Loucy (cell line): ENCODE results near the gene HLX.
A peak's percentile ranks its signal among the peaks of the same experiment; 100 is the strongest.

Source experiments
- H2AFZ ChIP-seq: fragments of 200-600 bp; sonication (generic); 2 replicates; pipeline ENCODE4 v1.6.0; 2016; ENCODE audit warnings: antibody characterized with exemption, mild to moderate bottlenecking, low read length, moderate library complexity
- H3F3A ChIP-seq: fragments of 200-600 bp; 2 replicates; pipeline ENCODE4 v1.6.0; 2016; ENCODE audit warnings: antibody characterized with exemption, low read depth, mild to moderate bottlenecking
- H3K27me3 ChIP-seq: fragments of 200-600 bp; sonication (generic); 2 replicates; pipeline ENCODE4 v1.6.1; 2014; ENCODE audit warnings: low read length, mild to moderate bottlenecking; ENCODE audit not compliant: insufficient read depth, poor library complexity, severe bottlenecking
- H3K36me3 ChIP-seq: fragments of 200-600 bp; sonication (generic); 2 replicates; pipeline ENCODE4 v1.6.1; 2016; ENCODE audit warnings: low read length; ENCODE audit not compliant: insufficient read depth
- H3K4me1 ChIP-seq: fragments of 200-600 bp; sonication (generic); 2 replicates; pipeline ENCODE4 v1.5.1; 2014; ENCODE audit warnings: low read length, mild to moderate bottlenecking; ENCODE audit not compliant: insufficient read depth, poor library complexity, severe bottlenecking
- H3K4me2 ChIP-seq: fragments of 200-600 bp; sonication (generic); 2 replicates; pipeline ENCODE4 v1.6.0; 2014; ENCODE audit warnings: antibody characterized with exemption, low read length, low read depth, mild to moderate bottlenecking; ENCODE audit not compliant: poor library complexity, severe bottlenecking
- H3K4me3 ChIP-seq: fragments of 200-600 bp; sonication (generic); 2 replicates; pipeline ENCODE4 v1.5.1; 2014; ENCODE audit warnings: low read length, mild to moderate bottlenecking, mixed read lengths; ENCODE audit not compliant: poor library complexity, severe bottlenecking
- H3K79me2 ChIP-seq: fragments of 200-600 bp; sonication (generic); 2 replicates; pipeline ENCODE4 v1.6.1; 2014; ENCODE audit warnings: low read length; ENCODE audit not compliant: insufficient read depth
- H3K9ac ChIP-seq: fragments of 200-600 bp; sonication (generic); 2 replicates; pipeline ENCODE4 v1.6.0; 2014; ENCODE audit warnings: mild to moderate bottlenecking, low read depth, low read length, moderate library complexity; ENCODE audit not compliant: poor library complexity, severe bottlenecking
- H3K9me2 ChIP-seq: fragments of 200-600 bp; sonication (generic); replicated peaks from 2 replicates; pipeline ENCODE4 v1.6.1; 2016; ENCODE audit warnings: low read depth, low read length, mixed read lengths
- H3K9me3 ChIP-seq: fragments of 200-600 bp; sonication (generic); 2 replicates; pipeline ENCODE4 v1.6.1; 2014; ENCODE audit warnings: mild to moderate bottlenecking, antibody characterized with exemption, low read length, low read depth; ENCODE audit not compliant: insufficient read depth
- H4K20me1 ChIP-seq: fragments of 200-600 bp; sonication (generic); 2 replicates; pipeline ENCODE4 v1.6.0; 2014; ENCODE audit warnings: antibody characterized with exemption, low read length, mild to moderate bottlenecking; ENCODE audit not compliant: insufficient read depth, poor library complexity, severe bottlenecking
- EZH2phosphoT487 ChIP-seq: fragments of 200-600 bp; IDR thresholded peaks from 2 replicates; pipeline ENCODE4 v1.6.1; 2018; ENCODE audit warnings: antibody characterized with exemption, mild to moderate bottlenecking, moderate library complexity, borderline replicate concordance
- TF ChIP-seq, protein P1 (sequence below): fragments of 200-600 bp; sonication (generic); conservative IDR thresholded peaks from 2 replicates; pipeline ENCODE4 v1.5.1; 2014; ENCODE audit warnings: mild to moderate bottlenecking, antibody characterized with exemption, low read length

The HLX gene

DNA sequence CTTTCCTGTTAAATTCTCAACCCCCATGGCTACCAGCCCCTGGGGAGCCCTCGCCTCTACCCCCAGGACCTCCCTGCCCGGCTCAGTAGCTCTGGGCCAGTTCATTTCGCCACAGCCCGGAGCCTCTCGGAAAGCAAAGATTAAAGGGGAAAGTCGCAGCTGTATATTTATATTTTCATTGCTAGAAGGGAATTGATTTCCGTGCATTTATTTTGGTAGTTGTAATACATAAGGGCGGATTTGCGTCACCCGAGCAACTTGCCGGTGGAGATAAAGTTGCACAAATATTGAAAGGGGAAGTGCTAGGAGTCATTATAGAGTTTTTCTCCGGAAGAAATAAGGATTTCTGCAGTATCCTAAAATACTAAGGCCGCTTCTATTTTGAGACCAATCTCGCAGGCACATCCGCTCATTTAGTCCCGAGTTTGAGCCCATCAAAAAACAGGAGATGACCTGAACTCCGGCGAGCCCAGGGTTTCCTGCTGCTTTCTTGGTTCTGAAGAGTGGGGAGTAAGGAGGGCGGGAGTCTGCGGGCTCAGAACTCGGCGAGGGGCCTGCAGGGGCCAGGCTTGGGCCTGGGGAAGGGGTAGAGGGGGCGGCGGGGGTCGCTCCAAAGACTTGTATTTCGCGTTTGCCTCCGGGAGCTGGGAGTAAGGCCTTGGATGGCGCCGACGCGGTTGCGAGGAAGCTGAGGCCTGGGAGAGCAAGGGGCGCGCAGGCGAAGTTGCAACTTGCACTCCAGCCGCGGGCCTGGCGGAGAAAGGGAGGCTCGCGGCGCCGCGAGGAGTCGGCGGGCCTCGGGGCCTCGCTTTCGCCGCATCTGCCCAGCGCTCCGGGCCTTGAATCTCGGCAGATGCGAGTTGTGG, 2.5 kb upstream of the HLX start:
- TF ChIP-seq EZH2phosphoT487, result no peak
- TF ChIP-seq, protein P1, sequence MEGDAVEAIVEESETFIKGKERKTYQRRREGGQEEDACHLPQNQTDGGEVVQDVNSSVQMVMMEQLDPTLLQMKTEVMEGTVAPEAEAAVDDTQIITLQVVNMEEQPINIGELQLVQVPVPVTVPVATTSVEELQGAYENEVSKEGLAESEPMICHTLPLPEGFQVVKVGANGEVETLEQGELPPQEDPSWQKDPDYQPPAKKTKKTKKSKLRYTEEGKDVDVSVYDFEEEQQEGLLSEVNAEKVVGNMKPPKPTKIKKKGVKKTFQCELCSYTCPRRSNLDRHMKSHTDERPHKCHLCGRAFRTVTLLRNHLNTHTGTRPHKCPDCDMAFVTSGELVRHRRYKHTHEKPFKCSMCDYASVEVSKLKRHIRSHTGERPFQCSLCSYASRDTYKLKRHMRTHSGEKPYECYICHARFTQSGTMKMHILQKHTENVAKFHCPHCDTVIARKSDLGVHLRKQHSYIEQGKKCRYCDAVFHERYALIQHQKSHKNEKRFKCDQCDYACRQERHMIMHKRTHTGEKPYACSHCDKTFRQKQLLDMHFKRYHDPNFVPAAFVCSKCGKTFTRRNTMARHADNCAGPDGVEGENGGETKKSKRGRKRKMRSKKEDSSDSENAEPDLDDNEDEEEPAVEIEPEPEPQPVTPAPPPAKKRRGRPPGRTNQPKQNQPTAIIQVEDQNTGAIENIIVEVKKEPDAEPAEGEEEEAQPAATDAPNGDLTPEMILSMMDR, result no peak
- H3K9ac ChIP-seq, result no peak overlapping the region
- H3K4me3 ChIP-seq, result no peak overlapping the region
- no peaks in the 10 kb centered on the region for H3K9me2 ChIP-seq
- H4K20me1 ChIP-seq, result no peaks in the 10 kb centered on the region
- no peaks in the 10 kb centered on the region for H3K79me2 ChIP-seq
- peaks cover 6% of the 10 kb centered on the region for H3K27me3 ChIP-seq
- no peaks in the 10 kb centered on the region for H3K36me3 ChIP-seq
- H2AFZ ChIP-seq, result no peak overlapping the region
- H3K9me3 ChIP-seq, result no peaks in the 10 kb centered on the region
- no peaks in the 10 kb centered on the region for H3F3A ChIP-seq
- no peak overlapping the region for H3K4me2 ChIP-seq
- peaks cover 12% of the 10 kb centered on the region for H3K4me1 ChIP-seq

DNA sequence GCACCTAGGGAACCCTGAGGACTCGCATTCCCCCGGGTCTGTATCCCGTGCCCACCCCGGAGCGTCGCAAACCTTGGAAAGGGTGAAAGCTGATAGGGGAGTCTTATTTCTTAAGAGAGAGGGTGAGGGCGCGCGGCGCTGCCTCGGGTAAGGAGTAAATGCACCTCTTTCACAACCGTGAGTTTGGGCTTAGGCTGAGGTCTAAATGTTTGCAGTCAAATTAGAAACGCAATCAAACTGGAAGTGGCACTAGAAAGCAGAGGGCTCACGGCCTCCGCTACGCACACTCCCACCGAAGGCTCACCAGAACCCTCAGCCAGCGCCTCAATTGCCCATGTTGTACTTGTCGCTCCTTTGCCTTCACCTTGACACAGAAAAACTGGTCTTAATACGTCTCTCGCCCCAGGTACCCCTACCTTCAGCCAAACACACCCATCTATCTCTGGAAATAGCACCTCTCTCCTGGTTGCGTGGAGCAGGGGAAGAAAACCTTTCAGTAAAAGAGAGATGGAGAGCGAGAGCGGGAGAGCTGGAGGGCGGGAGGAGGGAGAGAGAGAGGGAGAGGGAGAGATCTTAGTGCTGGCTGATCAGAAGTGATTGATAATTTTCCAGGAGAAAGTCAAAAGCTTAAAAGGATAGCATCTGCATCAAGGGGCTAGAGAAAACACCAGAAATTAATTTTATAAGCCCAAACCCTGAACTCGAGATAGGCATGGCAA, 1.7 kb upstream of the HLX start:
- H3F3A ChIP-seq, result no peaks in the 10 kb centered on the region
- H4K20me1 ChIP-seq, result no peaks in the 10 kb centered on the region
- no peaks in the 10 kb centered on the region for H3K79me2 ChIP-seq
- no peaks in the 10 kb centered on the region for H3K9me3 ChIP-seq
- no peak overlapping the region for H3K4me2 ChIP-seq
- H3K4me3 ChIP-seq, result no peak overlapping the region
- no peak for TF ChIP-seq EZH2phosphoT487
- TF ChIP-seq, protein P1, result no peak
- H2AFZ ChIP-seq, result no peak overlapping the region
- peaks cover 6% of the 10 kb centered on the region for H3K27me3 ChIP-seq
- no peak overlapping the region for H3K9ac ChIP-seq
- H3K36me3 ChIP-seq, result no peaks in the 10 kb centered on the region
- no peaks in the 10 kb centered on the region for H3K9me2 ChIP-seq
- H3K4me1 ChIP-seq, result peaks cover 12% of the 10 kb centered on the region

DNA sequence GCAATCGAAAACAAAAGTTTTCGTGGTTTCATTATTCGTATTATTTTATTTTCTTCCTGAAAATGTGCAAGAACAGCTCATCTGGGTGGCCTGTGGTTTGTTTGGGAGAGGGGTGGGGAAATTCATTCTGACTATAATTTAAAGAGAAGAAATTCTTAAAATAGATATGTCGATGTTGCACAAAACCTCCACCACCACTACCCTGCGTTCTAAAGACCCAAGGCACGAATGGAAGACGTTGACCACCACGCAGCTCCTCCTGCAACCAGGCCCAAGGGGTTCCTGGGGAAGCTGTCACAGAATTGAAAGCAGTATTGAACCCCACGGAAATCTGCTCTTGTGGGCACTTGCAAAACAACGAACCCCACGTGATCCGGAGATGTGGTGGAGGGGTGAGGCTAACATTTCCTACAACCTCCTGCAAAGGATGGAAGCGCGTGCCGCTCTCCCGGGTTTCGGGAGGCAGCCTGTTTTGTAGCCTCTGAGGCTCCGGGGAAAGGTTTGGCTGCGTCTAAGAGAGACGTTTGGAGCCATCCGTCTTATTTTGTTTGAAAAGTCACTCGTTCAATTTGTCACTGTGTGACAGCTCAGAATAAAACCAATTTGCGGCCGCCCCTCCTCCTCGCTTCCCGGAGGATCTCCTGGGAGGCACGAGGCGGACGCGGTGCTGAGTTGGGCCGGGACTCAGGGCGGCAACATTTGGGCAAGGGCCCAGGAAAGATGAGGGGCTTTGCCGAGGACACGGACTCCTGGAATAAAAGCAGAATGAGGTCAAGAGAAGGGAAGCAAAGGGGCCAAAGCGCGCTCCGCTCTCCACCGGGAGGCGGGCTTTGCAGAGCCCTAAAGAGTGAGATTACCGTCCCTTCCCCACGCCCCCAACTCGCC, 810 bp upstream of the HLX start:
- Histone ChIP-seq H3K4me1 (peaks cover 12% of the 10 kb centered on the region), H3K36me3 (no peaks in the 10 kb centered on the region), H3K9ac (peak overlapping the region; percentile 72), H3K4me3 (peak overlapping the region; percentile 76), H3K9me3 (no peaks in the 10 kb centered on the region), H3K27me3 (peaks cover 6% of the 10 kb centered on the region), H2AFZ (peak overlapping the region; percentile 89), H3F3A (no peaks in the 10 kb centered on the region), H3K4me2 (peak overlapping the region; percentile 80), H4K20me1 (no peaks in the 10 kb centered on the region), H3K79me2 (no peaks in the 10 kb centered on the region), H3K9me2 (no peaks in the 10 kb centered on the region)
- TF ChIP-seq, protein P1, result no peak
- no peak for TF ChIP-seq EZH2phosphoT487
